HG03097 (cell line): ENCODE measurements around the gene TMTC2.

Experiments
- ATAC-seq: cut with Tn5 transposase; IDR thresholded peaks from one replicate; pipeline ENCODE4 v1.9.1; 2021; ENCODE audit not compliant: unreplicated experiment, low FRiP score

Gene TMTC2

GRCh38 chr12:82931349-82932116, 244.8 kb downstream of the TMTC2 start:
- no peak for ATAC-seq

DNA sequence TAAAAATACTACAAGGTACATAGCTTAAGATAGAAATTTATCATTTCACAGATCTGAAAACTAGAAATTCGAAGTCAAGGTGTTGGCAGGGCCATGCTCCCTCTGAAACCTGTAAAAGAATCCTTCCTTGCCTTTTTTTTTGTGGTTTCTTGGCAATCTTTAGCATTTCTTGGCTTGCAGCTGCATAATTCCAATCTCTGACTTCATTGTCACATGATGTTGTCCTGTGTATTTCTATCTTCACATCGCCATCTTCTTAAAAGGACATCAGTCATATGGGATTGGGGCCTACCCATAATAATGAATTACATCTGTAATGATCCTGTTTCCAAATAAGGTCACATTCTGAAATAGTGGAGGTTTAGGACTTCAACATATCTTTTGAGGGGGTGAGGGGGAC, 250.4 kb downstream of the TMTC2 start:
- ATAC-seq = no peak

GRCh38 chr12:82942521-82942920, 255.8 kb downstream of the TMTC2 start:
- ATAC-seq = no peak

DNA sequence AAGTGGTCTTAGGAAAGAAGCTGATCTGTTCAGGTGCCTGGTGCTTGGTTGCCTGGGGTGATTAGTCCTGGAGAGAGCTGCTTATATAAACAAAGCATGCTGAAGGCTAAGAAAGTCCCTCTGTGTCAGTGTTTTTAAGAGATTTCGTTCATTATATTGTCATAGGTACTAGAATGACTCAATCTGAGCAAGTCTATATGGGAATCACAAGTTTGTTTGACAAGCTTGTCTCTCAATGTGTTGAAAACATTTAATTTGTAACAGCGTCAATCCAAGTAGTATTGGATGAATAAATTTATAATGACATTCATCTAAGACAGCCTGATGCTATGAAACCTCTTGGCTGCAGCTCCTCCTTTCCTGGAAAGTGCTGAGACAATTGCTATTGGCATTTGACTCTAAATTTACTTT, 256.3 kb downstream of the TMTC2 start:
- no peak for ATAC-seq

- no peak for ATAC-seq
These were observed 261.8 kb downstream of the TMTC2 start for GRCh38 chr12:82948491-82948890.

GRCh38 chr12:82950356-82950755, 263.6 kb downstream of the TMTC2 start:
- no peak for ATAC-seq

DNA sequence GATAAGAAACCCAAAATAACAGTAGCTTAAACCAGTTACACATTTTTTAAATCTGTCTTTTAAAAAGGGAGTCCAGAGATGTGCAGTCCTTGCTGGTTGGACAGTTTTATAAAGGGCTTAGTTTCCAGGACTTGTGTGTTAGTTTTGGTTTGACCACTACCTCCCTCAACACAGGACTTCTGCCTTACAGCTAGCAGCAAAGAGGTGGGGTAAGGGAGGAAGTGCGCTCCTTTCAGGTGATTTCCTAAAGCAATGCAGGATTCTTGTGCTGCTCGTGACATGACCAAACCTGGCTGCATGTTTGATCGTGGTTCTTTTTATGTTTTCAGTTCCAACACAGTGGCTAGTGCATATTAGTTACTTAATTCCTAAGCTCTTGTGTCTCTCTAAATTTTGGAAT, 266.2 kb downstream of the TMTC2 start:
- no peak for ATAC-seq

GRCh38 chr12:82953397-82953796, 266.7 kb downstream of the TMTC2 start:
- ATAC-seq = no peak

DNA sequence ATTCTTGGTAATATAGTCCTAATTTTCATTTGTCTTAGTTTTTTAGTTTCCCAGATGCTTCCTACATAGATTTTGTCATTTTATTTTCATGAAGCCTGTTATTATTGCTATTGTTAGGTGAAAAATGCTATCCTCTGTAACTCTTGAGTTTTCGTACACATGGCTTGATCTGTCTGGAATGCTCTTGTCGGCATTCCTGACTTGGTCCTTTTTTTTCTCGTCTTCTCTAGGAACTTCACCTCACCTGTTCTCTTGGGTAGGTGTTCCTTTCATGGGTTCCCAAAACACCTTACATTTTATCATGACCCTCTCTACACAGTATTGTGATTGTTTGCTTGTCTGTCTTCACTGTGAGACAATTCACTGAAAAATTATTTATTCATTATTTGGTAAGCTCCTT, 267.4 kb downstream of the TMTC2 start:
- no peak for ATAC-seq

DNA sequence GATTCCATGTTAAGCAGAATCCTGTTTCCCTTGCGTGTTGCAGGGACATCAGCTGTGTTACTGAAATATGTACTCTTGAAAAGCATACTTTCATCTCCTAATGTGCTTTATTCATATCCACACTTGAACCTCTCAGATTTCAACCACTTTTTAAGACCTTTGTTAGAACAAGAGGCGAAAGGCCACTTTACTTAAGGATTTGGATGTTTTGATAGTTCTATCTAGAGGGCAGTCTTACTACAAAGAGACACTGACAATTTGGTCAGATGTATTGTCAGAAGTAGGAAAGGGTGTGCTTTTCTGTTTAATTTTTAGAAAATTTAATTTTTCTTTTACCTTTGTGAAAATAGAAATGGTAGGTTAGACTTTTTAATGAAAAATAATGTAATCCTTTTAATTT, 267.9 kb downstream of the TMTC2 start:
- ATAC-seq = no peak

DNA sequence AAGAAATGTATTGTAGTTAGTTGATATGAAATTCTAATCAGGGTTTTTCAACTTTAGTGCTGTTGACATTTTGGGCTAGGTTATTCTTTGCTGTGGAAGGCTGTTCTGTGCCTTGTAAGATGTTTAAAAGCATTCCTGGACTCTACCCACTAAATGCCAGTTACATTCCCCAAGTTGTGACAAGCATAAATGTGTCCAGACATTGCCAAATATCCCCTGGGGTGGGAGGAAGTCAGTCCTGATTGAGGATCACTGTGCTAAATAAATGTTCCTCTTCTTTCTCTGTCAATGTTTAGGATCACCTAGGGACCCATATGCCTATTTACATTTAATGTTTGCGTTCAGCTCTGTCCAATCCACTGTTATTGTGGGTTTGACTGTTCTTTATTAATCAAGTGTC, 268.3 kb downstream of the TMTC2 start:
- no peak for ATAC-seq

DNA sequence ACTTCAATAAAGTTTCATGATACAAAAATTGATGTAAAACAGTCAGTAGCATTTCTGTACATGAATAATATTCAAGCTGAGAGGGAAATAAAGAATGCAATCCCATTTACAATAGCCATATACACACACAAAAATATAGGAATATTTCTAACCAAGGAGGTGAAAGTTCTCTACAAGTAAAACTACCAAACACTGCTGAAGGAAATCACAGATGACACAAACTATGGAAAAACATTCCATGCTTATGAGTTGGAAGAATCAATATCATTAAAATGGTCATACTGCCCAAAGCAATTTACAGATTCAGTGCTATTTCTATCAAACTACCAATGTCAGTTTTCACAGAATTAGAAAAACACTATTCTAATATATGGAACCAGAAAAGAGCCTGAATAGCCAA, 272.3 kb downstream of the TMTC2 start:
- ATAC-seq = no peak

- no peak for ATAC-seq
These were observed 273.1 kb downstream of the TMTC2 start for GRCh38 chr12:82959821-82960220.

DNA sequence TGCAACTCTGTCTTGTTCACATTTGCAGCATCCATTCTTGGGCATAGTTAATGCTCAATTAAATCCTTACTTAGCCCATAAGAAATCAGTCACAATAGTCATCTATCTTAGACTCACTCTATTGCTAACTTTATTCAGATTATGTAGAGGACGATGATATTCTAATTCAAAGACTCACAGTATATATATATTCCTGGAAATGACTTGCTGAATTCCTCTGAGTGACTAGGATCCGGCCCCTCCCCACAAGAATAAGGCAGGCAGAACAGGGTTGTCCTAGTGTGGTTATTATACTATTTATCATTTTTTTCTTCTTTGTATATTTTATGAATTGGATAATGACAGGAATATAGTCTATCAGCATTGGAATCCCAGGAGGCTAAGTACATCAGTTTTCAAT, 275.1 kb downstream of the TMTC2 start:
- ATAC-seq = no peak

DNA sequence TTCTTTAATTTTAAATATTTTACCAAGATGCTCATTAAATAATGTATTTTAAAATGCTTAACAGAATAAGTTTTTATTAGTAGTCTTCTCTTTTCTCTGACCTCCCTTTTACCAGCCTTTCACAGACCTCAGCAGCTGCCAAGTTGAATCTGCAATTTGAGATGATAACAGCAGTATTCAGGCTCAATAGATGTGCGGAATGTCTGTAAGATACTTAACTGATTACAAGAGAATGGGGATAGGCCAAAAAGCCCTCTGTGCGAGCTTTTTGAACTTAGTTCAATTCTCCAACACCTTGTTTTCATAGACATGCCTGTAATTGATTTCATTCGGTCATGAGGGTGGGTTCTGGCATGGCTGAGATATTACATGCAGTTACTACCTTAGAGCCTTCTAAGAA, 277.2 kb downstream of the TMTC2 start:
- no peak for ATAC-seq

DNA sequence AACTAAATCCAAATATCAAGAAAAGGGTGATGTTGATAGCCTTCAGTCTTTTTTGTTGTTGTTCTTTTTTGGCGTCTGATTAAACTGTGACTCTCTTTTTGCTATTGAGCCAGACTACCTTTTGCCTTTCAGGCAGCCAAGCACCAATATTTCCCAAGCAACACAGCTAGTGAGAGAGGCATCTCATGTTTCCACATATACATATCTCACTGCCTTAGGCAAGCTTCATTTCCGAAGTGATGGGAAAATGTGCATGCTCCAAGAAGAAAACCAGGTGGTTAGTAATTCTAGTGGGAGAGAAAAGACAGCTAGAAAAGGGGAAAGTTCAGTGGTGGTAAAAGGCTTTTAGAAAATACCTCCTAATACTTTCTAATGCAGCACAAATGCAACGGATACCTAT, 277.7 kb downstream of the TMTC2 start:
- ATAC-seq = no peak

DNA sequence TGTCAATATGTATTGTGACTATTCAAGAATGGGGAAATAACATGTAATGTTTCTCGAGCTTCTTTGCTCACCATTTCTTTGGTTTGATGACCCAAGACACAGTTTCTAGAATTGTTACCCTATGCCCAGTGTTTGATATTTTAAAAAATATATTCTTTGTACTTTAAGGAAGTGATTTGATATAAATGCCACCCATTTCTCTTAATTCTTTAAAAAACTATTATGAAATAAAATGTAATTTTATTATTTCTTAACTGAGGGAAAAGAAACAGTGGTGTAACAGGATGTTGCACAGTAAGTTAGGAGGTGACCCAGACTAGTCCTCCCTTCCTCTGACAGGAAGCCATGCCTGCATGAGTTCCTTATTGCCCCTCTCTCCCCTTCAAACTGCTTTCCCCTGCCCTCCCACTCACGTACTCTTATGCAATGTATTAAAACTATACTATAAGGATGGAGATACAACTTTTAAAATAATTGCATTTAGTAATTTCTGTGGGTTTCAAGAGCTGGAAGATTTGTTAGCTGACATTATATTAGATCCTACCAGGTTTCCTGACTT, 279.4 kb downstream of the TMTC2 start:
- no peak for ATAC-seq

GRCh38 chr12:82968631-82969367, 282.1 kb downstream of the TMTC2 start:
- ATAC-seq = no peak

GRCh38 chr12:82970614-82971013, 283.9 kb downstream of the TMTC2 start:
- ATAC-seq = no peak

GRCh38 chr12:82971584-82971983, 284.9 kb downstream of the TMTC2 start:
- no peak for ATAC-seq

DNA sequence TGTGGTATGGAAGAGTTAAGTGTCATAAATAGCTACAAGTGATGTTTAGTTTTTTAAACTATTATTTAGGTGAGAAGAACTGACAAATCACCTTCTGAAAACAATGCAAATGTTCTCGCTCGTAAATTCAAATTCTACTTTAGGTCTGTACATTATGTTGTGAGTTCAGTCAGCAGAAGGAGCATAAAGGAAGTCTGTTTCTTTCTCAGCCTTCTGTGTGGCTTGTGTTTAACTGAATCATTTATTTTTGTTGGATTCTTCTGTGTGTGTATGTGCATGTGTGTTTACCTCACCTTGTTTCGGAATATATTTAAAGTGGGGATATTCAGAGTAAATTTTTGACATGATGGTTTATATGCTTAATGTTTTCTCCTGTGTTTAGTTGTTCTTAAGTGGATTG, 285.9 kb downstream of the TMTC2 start:
- no peak for ATAC-seq

DNA sequence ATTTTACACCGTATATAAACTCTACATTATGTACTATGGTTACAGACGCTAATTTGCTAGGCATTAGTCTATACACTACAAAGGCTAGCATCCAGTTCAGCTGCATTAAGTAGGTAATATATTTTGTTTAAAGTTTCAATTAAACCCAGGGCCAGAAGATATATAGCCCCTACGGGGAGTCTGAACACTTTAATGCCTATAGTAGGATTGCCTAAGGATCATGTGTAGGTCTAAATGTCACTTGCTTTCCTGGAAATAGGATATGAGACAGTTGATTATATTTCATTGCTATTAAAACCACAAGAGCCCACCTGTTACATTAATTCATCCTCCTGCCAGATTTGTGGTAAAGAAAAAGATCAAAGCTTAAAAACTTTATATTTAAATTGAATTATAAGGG, 286.9 kb downstream of the TMTC2 start:
- ATAC-seq = no peak
